Glomerular visceral epithelial cell (primary cell): ENCODE data around the gene KLHL7.
"Not testable (repeated sequence)": the region's sequence is repeated elsewhere in the genome, so short reads cannot be mapped to it uniquely, and the experiment has no call there.

ENCODE experiments used
- DNase-seq: peaks from one replicate; pipeline ENCODE4 v3.0.0-alpha.2; 2016; ENCODE audit errors: extremely low spot score

The KLHL7 gene

DNA sequence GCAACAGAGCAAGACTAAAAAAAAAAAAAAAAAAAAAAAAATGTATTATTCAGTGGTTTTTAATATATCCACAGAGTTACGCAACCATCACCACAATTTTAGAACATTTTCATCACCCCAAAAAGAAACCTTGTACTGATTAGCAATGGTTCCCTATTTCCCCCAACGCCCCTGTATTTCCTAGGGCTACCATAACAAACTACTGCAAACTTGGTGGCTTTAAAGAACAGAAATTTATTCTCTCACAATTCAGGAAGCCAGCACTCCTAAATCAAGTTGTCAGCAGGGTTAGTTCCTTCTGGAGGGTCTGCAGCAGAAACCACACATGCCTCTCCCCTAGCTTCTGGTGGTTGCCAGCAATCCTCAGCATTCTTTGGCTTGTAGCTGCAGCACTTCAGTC, 70.4 kb downstream of the KLHL7 start:
- no peak for DNase-seq

DNA sequence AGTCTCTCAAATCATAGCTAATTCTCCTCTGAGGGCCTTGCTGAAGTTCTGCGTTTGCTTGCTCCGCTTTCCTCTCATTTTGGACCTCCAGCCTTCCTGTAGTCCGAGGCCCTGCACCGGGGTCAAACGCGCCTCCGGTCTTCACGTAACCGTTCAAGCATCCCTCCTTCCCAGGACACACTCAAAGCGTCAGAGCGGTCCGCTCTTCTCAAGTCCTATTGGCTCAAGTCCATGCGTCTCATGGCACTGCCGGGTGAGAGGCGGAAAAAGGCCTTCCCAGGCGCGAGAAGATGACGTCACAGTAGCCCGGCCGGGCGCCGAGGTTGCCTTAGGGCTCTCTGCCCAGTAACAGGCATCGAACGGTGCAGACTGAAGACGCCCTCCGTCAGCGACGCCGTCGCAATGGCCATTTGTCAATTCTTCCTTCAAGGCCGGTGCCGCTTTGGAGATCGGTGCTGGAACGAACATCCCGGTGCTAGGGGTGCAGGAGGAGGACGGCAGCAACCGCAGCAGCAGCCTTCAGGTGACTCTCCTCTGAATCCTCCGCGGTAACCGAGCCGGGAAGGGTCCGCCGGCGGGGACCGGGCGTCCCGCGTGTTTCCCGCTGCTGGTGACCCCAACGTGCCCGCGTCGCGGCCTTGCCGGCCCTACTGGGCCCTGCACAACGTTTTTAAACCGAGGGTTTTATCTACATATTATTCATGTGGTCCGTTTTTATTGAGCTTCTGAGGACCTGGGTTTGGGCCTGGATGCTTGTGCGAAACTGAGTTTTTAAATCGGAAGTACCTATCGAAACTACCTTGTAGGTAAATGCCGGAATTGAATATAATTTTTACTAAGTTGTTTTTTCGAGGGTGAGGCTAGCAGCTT, 76.3 kb downstream of the KLHL7 start, which contains the start of gene NUP42:
TSS of gene NUP42 (plus strand) at position 365 of the 870 bp plus-strand sequence. CDS start at position 403, 38 bp downstream.
- peak; percentile 98 for DNase-seq

DNA sequence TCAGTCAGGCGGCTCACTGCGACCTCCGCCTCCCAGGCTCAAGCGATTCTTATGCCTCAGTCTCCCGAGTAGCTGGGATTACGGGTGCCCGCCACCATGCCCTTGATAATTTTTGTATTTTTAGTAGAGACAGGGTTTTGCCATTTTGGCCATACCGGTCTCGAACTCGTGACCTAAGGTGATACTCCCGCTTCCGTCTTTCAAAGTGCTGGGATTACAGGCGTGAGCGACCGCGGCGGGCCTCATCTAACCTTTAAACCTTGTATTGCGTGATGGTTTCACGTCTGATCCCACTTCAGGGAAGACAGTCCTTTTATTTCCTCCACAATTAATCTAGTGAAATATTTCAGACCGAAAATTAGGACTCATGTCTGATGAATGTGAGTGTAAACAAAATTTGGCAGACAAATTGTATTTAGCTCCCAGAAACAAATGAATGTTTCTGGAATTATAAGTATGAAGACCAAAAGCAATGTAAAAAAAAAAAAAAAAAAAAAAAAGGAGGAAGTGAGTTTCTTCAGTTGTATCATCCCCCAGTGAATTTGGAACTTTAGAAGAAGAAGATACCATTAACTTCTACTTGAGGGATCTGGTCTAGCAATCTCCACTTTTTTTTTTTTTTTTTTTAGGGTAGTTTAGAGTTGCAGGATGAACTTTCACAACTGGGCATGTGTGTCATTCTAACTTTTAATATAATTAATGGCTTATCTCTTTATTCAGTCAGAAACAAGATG, 77.9 kb downstream of the KLHL7 start:
- DNase-seq, result no peak

DNA sequence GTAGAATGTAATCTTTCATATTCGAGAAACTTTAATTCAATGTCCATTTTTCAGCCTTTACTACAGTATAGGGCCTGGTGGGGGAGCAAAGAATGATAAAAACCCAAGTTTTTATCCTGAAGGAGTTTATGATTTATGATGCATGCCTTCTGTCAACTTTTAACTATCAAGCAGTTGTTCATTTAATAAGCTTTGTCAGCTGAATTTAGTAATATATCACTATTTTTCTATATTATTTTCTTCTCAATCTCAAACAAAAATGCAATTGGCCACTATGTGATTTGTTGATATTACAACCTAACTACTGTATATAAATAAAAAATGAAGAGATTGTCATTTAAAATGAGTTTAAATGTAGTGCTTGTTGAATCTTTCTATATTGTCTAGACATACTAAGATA, 78.7 kb downstream of the KLHL7 start:
- no peak for DNase-seq

- peak; percentile 44 for DNase-seq
Measured at GRCh38 chr7:23184709-23185359, 79.2 kb downstream of the KLHL7 start.

GRCh38 chr7:23185980-23186379, 80.4 kb downstream of the KLHL7 start:
- DNase-seq, result no peak

DNA sequence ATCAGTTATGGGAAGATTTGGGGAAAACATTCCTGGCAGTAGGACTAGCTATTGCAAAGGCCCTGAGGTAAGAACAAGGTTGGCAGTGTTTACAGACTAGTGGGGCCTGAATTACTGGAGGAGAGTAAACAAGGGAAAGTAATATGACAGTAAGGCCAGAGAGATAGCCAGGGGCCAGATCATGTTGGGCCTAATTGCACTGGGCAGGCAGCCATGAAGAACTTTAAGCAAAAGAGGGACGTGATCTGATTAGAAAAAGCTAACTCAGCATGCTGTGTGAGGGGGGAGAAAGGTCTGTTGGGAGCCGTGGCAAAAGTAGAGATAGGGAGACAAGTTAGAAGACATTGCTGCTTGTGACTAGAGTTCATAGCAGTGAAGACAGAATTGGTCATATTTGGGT, 85.4 kb downstream of the KLHL7 start:
- no peak for DNase-seq

GRCh38 chr7:23193650-23194227, 88.2 kb downstream of the KLHL7 start:
- not testable (repeated sequence) for DNase-seq

GRCh38 chr7:23196306-23196705, 90.7 kb downstream of the KLHL7 start:
- no peak for DNase-seq

DNA sequence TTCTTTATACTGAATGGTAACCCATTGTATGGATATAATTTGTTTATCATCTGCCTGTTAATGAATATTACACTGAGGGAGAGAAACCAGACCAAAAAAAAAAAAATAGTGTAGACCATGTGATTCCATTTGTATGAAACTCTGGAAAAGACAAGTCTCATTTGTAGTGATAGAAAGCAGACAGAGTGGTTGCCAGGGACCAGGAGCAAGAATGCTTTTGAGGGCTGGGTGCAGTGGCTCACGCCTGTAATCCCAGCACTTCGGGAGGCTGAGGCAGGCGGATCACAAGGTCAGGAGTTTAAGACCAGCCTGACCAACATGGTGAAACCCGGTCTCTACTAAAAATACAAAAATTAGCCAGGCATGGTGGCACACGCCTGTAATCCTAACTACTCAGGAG, 92.2 kb downstream of the KLHL7 start:
- DNase-seq, result not testable (repeated sequence)

DNA sequence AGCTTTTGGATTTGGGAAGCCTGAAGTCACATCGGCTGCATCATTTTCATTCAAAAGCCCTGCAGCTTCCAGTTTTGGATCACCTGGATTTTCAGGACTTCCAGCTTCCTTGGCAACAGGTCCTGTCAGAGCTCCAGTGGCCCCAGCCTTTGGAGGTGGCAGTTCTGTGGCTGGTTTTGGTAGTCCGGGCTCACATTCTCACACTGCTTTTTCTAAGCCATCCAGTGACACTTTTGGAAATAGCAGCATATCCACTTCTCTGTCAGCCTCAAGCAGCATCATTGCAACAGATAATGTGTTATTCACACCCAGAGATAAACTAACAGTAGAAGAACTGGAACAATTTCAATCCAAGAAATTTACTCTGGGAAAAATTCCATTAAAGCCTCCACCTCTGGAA, 94.7 kb downstream of the KLHL7 start:
- no peak for DNase-seq

DNA sequence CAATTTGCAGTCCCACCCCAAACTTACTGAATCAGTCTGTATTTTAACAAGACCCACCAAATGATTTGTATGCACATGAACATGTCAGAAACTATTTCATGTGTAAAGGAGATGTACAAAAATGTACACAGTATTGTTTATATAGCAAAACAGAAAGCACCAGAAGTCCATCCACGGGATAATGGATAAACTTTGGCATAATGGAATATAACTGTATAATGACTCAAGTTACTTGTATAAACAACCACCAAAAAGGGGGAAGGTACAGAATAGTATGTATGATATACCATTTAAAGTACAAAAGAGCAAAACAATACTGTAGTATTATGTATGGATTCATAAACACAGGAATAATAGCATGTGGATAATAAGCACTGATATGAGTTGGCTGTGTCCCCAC, 98.7 kb downstream of the KLHL7 start:
- no peak for DNase-seq

DNA sequence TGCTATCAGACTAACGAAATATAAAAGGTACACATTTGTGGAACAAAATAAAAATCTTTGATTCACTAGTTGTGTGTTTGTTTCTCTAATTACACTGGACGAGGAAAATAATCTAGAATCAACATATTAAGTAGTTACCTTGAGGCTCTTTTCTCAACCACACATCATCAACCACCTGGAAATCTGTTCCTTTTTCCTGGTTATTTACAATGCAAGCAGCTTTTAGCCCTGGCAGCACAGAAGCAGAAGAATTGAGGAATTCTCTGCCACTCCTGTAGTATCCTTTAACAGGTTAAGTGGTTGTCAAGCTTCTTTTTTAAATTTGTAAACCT, 100.0 kb downstream of the KLHL7 start:
- no peak for DNase-seq

DNA sequence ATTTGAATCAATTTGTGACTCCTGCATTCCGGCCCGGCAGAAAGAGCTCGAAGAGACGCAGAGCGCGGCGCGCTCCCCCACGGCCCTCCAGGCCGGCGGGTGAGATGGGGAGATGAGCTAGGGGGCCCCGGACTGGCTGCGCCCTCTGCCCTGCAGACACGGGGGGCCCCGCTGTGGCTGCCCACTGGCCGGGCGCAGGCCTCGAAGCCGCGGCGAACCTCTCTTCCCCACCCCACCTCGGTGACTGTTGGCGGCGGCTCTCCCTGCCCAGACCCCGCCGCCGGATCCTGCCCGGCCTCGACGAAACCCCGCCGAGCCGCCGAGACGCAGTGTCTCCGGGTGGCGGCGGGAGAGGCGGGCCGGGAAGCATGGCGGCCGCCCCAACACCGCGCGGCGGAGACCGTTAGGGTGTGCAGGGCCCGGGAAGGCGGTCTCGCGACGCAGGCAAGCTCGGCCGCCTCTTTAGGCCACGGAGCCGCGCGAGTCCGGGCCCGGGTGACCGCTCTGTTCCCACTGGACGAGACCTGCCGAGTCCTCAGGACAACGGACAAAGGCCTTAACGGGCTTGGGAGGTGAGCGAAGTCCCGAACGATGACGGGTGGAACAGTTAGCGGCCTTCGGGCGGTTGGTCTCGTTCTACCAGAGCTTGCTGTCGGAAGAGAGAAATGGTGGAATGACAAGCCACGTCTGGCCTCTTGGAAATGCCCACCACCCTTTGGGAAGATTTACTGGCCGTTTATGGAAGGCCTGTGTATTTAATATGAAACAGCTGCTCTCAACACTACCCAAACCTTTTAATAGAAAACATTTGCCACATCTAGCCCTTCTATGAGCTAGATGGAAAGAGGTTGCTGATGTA, 100.6 kb downstream of the KLHL7 start:
- no peak for DNase-seq

DNA sequence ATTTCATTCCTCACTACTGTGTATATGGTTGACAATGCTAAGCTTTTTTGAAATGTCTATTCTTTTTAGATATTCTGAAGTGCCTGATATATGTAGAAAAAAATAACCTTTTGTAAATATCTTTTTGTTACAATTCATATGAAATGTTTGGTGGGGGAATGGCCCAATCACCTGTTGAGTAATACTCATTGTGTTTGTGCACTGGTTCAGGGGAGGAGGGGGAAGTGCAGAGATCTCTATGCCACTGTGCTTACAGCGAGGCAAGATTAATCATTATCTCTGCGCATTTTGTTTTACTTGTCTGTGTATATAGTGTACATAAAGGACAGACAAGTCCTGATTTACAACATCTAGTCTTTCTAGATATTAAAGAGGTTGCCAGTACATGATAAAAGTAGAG, 101.4 kb downstream of the KLHL7 start:
- no peak for DNase-seq

- no peak for DNase-seq
Measured at GRCh38 chr7:23207884-23208283, 102.3 kb downstream of the KLHL7 start.

- DNase-seq, result no peak
Measured at GRCh38 chr7:23208316-23208715, 102.7 kb downstream of the KLHL7 start.

DNA sequence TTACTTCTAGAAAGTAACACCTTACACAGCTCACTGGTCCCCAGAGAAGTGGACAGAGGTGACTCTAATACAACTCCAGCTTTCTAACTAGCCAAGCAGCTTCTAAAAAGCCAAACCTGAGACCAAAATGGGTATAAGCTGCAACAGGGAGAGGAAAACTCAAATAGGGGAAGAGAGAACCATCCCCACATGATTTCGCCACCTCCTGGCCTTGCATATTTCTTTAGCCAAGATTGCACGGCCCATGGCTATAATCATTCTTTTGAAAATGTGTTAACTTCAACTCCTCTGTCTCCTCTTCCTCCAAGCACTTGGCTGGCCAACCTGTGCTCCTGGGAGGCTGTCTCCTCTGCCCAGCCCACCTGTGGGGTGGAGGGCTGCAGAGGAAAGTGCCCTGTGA, 104.9 kb downstream of the KLHL7 start:
- DNase-seq, result no peak

DNA sequence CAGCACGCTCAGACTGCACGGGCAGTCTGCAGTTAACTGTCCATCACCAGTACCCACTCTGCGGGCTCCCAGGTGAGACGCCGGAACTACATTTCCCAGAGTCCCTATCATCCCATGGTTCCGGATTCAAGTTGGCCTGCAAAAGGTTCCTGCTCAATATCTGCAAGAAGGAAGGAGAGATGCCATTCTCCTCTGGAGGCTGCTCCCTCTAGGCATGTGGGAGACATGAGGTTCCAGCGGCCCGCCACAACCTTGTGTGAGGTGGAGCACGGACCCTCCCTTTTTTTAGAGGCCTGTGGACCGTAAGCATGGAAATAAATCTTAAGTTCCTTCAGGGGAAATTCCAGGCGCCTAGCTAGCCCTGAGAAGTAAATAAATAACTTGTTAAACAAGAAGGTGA, 106.0 kb downstream of the KLHL7 start:
- peak; percentile 18 for DNase-seq

- no peak for DNase-seq
Measured at GRCh38 chr7:23212395-23212794, 106.8 kb downstream of the KLHL7 start.

DNA sequence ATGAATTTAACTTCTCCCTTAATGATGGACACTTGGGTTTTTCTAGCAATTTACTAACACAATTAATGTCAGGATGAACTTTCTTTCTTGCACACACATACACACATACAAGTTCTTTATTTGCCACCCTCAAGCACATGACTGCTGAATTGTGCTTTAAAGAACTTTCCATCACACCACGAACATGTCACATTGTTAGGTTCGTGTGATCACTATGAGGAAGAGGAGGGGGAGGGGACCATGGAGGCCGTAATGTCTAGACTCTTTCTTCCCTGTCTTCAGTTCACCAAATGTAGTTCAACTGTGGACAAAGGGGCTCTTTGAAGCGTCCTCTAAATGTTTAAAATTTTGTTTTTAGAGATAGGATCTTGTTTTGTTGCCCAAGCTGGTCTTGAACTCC, 107.3 kb downstream of the KLHL7 start:
- DNase-seq, result no peak
